Measurements from ENCODE around the gene OXLD1.

DNA sequence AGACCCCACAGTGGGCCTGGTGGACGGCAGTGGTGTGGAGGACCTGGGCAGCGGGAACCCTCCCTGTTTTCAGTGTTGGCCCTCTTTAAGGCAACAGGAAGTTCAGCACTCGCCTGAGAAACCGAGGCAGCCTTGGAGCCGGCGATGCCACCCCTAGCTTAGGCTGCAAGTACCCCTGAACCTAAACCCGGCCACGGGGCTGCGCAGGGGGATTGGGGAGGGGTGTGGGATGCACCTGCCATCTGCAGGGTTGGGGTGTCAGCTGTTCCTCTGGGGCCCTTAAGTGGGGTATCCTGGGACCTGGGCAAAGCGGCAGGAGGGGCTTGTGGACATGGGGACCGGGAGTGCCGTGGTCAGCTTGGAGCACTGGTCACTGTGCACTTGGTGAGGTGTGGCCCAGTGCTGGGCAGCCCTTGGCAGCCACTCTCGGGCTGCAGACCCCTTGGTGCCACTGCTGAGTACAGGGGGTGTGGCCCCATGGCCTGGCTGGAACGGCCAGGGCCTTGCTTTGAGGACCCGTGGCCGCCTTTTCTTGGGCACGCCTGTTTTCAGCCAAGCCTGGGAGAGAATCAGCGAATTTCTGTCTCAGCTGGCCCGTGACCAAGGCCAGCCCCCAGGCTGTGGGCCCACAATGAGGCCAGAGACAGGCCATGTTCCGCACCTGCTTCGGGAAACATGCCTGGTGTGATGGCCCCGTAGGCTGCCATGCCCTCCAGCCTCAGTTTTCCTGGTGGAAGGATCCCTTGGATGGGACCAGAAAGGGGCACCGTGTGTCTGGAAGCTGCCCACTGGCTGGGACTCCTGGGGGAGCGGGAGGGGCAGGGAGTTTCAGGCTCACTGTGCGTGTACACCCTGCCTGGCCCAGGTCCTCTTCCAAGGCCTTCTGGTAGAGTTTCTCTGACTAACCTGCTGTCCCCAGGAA lies 41.6 kb upstream of the OXLD1 start:
- TF ChIP-seq, protein P1, sequence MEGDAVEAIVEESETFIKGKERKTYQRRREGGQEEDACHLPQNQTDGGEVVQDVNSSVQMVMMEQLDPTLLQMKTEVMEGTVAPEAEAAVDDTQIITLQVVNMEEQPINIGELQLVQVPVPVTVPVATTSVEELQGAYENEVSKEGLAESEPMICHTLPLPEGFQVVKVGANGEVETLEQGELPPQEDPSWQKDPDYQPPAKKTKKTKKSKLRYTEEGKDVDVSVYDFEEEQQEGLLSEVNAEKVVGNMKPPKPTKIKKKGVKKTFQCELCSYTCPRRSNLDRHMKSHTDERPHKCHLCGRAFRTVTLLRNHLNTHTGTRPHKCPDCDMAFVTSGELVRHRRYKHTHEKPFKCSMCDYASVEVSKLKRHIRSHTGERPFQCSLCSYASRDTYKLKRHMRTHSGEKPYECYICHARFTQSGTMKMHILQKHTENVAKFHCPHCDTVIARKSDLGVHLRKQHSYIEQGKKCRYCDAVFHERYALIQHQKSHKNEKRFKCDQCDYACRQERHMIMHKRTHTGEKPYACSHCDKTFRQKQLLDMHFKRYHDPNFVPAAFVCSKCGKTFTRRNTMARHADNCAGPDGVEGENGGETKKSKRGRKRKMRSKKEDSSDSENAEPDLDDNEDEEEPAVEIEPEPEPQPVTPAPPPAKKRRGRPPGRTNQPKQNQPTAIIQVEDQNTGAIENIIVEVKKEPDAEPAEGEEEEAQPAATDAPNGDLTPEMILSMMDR (conservative IDR thresholded peaks at IDR 0.05; ENCODE audit: low read depth, low read length), result no peak
- TF ChIP-seq EZH2 (IDR thresholded peaks at IDR 0.05; ENCODE audit: low read length, unreplicated experiment) (no peak), EZH2phosphoT487 (IDR thresholded peaks at IDR 0.05; ENCODE audit: borderline replicate concordance, low read length) (no peak)

All from PC-3 (cell line).